GM18858 (cell line): ENCODE results near the gene ZNF684.
"Not testable (repeated sequence)": the region's sequence is repeated elsewhere in the genome, so short reads cannot be mapped to it uniquely, and the experiment has no call there.

ENCODE experiments used
- ATAC-seq: cut with Tn5 transposase; IDR thresholded peaks from one replicate; pipeline ENCODE4 v1.9.1; 2021; ENCODE audit not compliant: unreplicated experiment

ZNF684 gene

GRCh38 chr1:40531381-40532061 is at the start of gene ZNF684:
ZNF684 (plus strand) TSS chr1:40531637; CDS start chr1:40533167, 1,530 bp downstream.
- ATAC-seq, result peak; percentile 81

GRCh38 chr1:40495315-40495903 is 36.0 kb upstream of the ZNF684 start:
- ATAC-seq, result no peak

GRCh38 chr1:40502651-40503050 is 28.8 kb upstream of the ZNF684 start:
- ATAC-seq, result not testable (repeated sequence)

GRCh38 chr1:40507973-40508372 is 23.5 kb upstream of the ZNF684 start:
- no peak for ATAC-seq

GRCh38 chr1:40508375-40509341 is 22.8 kb upstream of the ZNF684 start, which contains the start of gene EXO5:
EXO5 (plus strand) TSS chr1:40508767; CDS start chr1:40514545, 5,778 bp downstream.
- peak; percentile 84 for ATAC-seq

- no peak for ATAC-seq
These were observed 11.9 kb upstream of the ZNF684 start for GRCh38 chr1:40519517-40519916.

GRCh38 chr1:40530735-40531380 is 579 bp upstream of the ZNF684 start:
- no peak for ATAC-seq

GRCh38 chr1:40532062-40532389 is 589 bp downstream of the ZNF684 start:
- ATAC-seq, result no peak

GRCh38 chr1:40532844-40533424 is 1.5 kb downstream of the ZNF684 start:
- no peak for ATAC-seq

- ATAC-seq, result no peak
These were observed 3.2 kb downstream of the ZNF684 start for GRCh38 chr1:40534589-40534988.

GRCh38 chr1:40535732-40536131 is 4.3 kb downstream of the ZNF684 start:
- no peak for ATAC-seq

GRCh38 chr1:40539338-40539737 is 7.9 kb downstream of the ZNF684 start:
- ATAC-seq, result no peak

- ATAC-seq, result no peak
These were observed 15.5 kb downstream of the ZNF684 start for GRCh38 chr1:40546957-40547356.

- ATAC-seq, result no peak
These were observed 21.6 kb downstream of the ZNF684 start for GRCh38 chr1:40553017-40553416.

- ATAC-seq, result not testable (repeated sequence)
These were observed 23.4 kb downstream of the ZNF684 start for GRCh38 chr1:40554807-40555206.

- no peak for ATAC-seq
These were observed 24.7 kb downstream of the ZNF684 start for GRCh38 chr1:40556121-40556520.

GRCh38 chr1:40558241-40558640 is 26.8 kb downstream of the ZNF684 start:
- not testable (repeated sequence) for ATAC-seq

GRCh38 chr1:40562185-40562584 is 30.7 kb downstream of the ZNF684 start:
- no peak for ATAC-seq

GRCh38 chr1:40563266-40563665 is 31.8 kb downstream of the ZNF684 start:
- ATAC-seq, result no peak

GRCh38 chr1:40564506-40564905 is 33.1 kb downstream of the ZNF684 start:
- no peak for ATAC-seq

GRCh38 chr1:40564913-40565312 is 33.5 kb downstream of the ZNF684 start:
- no peak for ATAC-seq
